ENCODE data around the gene TOMM34.

- TF ChIP-seq CTCF (IDR thresholded peaks at IDR 0.05; ENCODE audit: low read depth, low read length, missing input control) (no peak), REST (IDR thresholded peaks at IDR 0.05) (no peak), EGR1 (IDR thresholded peaks at IDR 0.05; ENCODE audit: low read depth in 2 of 2) (no peak), FOXA1 (IDR thresholded peaks at IDR 0.05) (no peak), MAX (IDR thresholded peaks at IDR 0.05) (no peak), TAF1 (conservative IDR thresholded peaks at IDR 0.05) (no peak), SP1 (IDR thresholded peaks at IDR 0.05) (no peak), ATF3 (IDR thresholded peaks at IDR 0.05) (no peak)
Observed at GRCh38 chr20:44912189-44912588, 48.0 kb downstream of the TOMM34 start.
